IMR-90 (cell line): ENCODE data around the gene NPAS3. TPM values are rescaled to one million over a fixed set of nuclear protein-coding genes. Genes with fewer than 3 reads are reported as not detected.

Experiments used
- ATAC-seq: fragments of 200-7000 bp; cut with Tn5 transposase; 2 replicates; pipeline ENCODE4 v1.9.1; 2020; ENCODE audit warnings: low read depth, mild to moderate bottlenecking, moderate library complexity
- BruUV-seq: library from RNA; stranded (reverse); fragments of 400-500 nt; replicated peaks from 2 replicates; lab custom pipeline; 2021; lab: Mats Ljungman, UMichigan
- CTCF ChIA-PET: fragments of 300-600 bp; formaldehyde crosslinking; extraction: SDS; loops from one replicate; lab custom pipeline; 2021; ENCODE audit warnings: antibody characterized with exemption; lab: Yijun Ruan, JAX
- POLR2A ChIA-PET: fragments of 300-600 bp; sonication (Branson Sonifier 250); formaldehyde crosslinking; loops from one replicate; lab custom pipeline; 2022; ENCODE audit warnings: antibody characterized with exemption; ENCODE audit not compliant: unreplicated experiment; lab: Charles Lee
- DNase-seq: peaks from one replicate; pipeline ENCODE4 v3.0.0; 2013
- H2AFZ ChIP-seq: replicated peaks from 2 replicates; pipeline ENCODE3; 2013; ENCODE audit warnings: low read length, mild to moderate bottlenecking; ENCODE audit not compliant: poor library complexity
- H2AK5ac ChIP-seq: 2 replicates; pipeline ENCODE4 v1.6.1; 2013; ENCODE audit warnings: low read depth, low read length, inconsistent platforms
- H2AK9ac ChIP-seq: replicated peaks from 2 replicates; pipeline ENCODE3; 2013; ENCODE audit warnings: mild to moderate bottlenecking, low read depth, low read length, moderate library complexity; ENCODE audit not compliant: poor library complexity
- H2BK120ac ChIP-seq: 2 replicates; pipeline ENCODE4 v1.6.1; 2013; ENCODE audit warnings: low read depth, low read length, inconsistent platforms
- H2BK15ac ChIP-seq: 3 replicates; pipeline ENCODE4 v1.6.1; 2013; ENCODE audit warnings: low read depth, low read length, inconsistent platforms
- H2BK20ac ChIP-seq: 2 replicates; pipeline ENCODE4 v1.6.1; 2013; ENCODE audit warnings: low read depth, mild to moderate bottlenecking, inconsistent platforms, low read length, moderate library complexity
- H2BK5ac ChIP-seq: 2 replicates; pipeline ENCODE4 v1.6.1; 2013; ENCODE audit warnings: mild to moderate bottlenecking, low read depth, low read length, inconsistent platforms; ENCODE audit not compliant: poor library complexity, severe bottlenecking
- H3K14ac ChIP-seq: replicated peaks from 2 replicates; pipeline ENCODE4 v1.6.1; 2013; ENCODE audit warnings: low read depth, low read length, inconsistent platforms
- H3K18ac ChIP-seq: 2 replicates; pipeline ENCODE4 v1.6.1; 2013; ENCODE audit warnings: low read depth, low read length, control low read depth
- H3K23ac ChIP-seq: 2 replicates; pipeline ENCODE4 v1.6.1; 2013; ENCODE audit warnings: low read depth, low read length, inconsistent platforms
- H3K27ac ChIP-seq: 2 replicates; pipeline ENCODE4 v1.5.1; 2013; ENCODE audit warnings: mild to moderate bottlenecking, control low read depth, low read length; ENCODE audit not compliant: insufficient read depth
- H3K27me3 ChIP-seq: 2 replicates; pipeline ENCODE4 v1.6.1; 2013; ENCODE audit warnings: low read length; ENCODE audit not compliant: control insufficient read depth, insufficient read depth
- H3K36me3 ChIP-seq: 2 replicates; pipeline ENCODE4 v1.6.1; 2013; ENCODE audit warnings: low read length, mixed read lengths; ENCODE audit not compliant: control insufficient read depth, insufficient read depth
- H3K4ac ChIP-seq: 2 replicates; pipeline ENCODE4 v1.6.1; 2013; ENCODE audit warnings: low read depth, low read length, inconsistent platforms
- H3K4me1 ChIP-seq: 2 replicates; pipeline ENCODE4 v1.6.1; 2013; ENCODE audit warnings: low read length, mixed read lengths; ENCODE audit not compliant: control insufficient read depth, insufficient read depth
- H3K4me2 ChIP-seq: 2 replicates; pipeline ENCODE4 v1.6.1; 2013; ENCODE audit warnings: low read depth, mild to moderate bottlenecking, control low read depth, low read length, moderate library complexity
- H3K4me3 ChIP-seq: 2 replicates; pipeline ENCODE4 v1.5.1; 2013; ENCODE audit warnings: low read depth, mild to moderate bottlenecking, control low read depth, low read length, moderate library complexity; ENCODE audit not compliant: insufficient read depth
- H3K56ac ChIP-seq: 2 replicates; pipeline ENCODE4 v1.6.1; 2013; ENCODE audit warnings: low read length, inconsistent platforms; ENCODE audit not compliant: insufficient read depth; ENCODE audit errors: extremely low read depth
- H3K79me1 ChIP-seq, 2 experiments: 2 replicates each; pipeline ENCODE4 v1.6.1; 2013; ENCODE audit warnings: low read length in 2 of 2, inconsistent platforms in 1 of 2, low read depth in 1 of 2
- H3K9ac ChIP-seq: 2 replicates; pipeline ENCODE4 v1.6.1; 2013; ENCODE audit warnings: low read depth, low read length, control low read depth
- H3K9me1 ChIP-seq: 2 replicates; pipeline ENCODE4 v1.6.1; 2013; ENCODE audit warnings: low read length, inconsistent platforms; ENCODE audit not compliant: insufficient read depth
- H3K9me3 ChIP-seq: 2 replicates; pipeline ENCODE4 v1.6.1; 2013; ENCODE audit warnings: low read length; ENCODE audit not compliant: control insufficient read depth, insufficient read depth
- H4K20me1 ChIP-seq: 2 replicates; pipeline ENCODE4 v1.6.1; 2013; ENCODE audit warnings: low read length, inconsistent platforms; ENCODE audit not compliant: insufficient read depth
- H4K5ac ChIP-seq: 2 replicates; pipeline ENCODE4 v1.6.1; 2013; ENCODE audit warnings: mild to moderate bottlenecking, low read depth, low read length, control low read depth
- H4K8ac ChIP-seq, 2 experiments: 2 replicates each; pipeline ENCODE4 v1.6.1; 2013; ENCODE audit warnings: low read depth in 2 of 2, low read length in 2 of 2, control low read depth in 1 of 2, inconsistent platforms in 1 of 2
- H4K91ac ChIP-seq: 2 replicates; pipeline ENCODE4 v1.6.1; 2013; ENCODE audit warnings: low read depth, low read length, inconsistent platforms; ENCODE audit not compliant: insufficient read depth
- CEBPB ChIP-seq: IDR thresholded peaks from 2 replicates; pipeline ENCODE4 v1.6.1; 2012; ENCODE audit warnings: low read depth, low read length, improper control_type of control experiment
- MAFK ChIP-seq: IDR thresholded peaks from 2 replicates; pipeline ENCODE4 v1.6.1; 2012; ENCODE audit warnings: low read depth, low read length, improper control_type of control experiment
- MAZ ChIP-seq: IDR thresholded peaks from 2 replicates; pipeline ENCODE4 v1.6.1; 2012; ENCODE audit warnings: low read depth, mild to moderate bottlenecking, low read length, improper control_type of control experiment, moderate library complexity, borderline replicate concordance
- MXI1 ChIP-seq: IDR thresholded peaks from 2 replicates; pipeline ENCODE4 v1.6.1; 2012; ENCODE audit warnings: low read depth, mild to moderate bottlenecking, low read length, moderate library complexity, borderline replicate concordance
- RAD21 ChIP-seq: IDR thresholded peaks from 2 replicates; pipeline ENCODE4 v1.6.1; 2012; ENCODE audit warnings: low read length, improper control_type of control experiment
- RCOR1 ChIP-seq: IDR thresholded peaks from 2 replicates; pipeline ENCODE4 v1.6.1; 2012; ENCODE audit warnings: mild to moderate bottlenecking, low read length, improper control_type of control experiment; ENCODE audit not compliant: insufficient replicate concordance
- SMC3 ChIP-seq: fragments of 150-350 bp; IDR thresholded peaks from 2 replicates; pipeline ENCODE4 v1.6.1; 2016; ENCODE audit warnings: low read depth, mild to moderate bottlenecking, antibody characterized with exemption, low read length, moderate library complexity
- WGBS, 2 experiments: methylation state at CpG; one replicate each; pipeline versions ENCODE4 v1.1.5 to v1.1.7; 2013; ENCODE audit warnings: missing lambda C conversion rate in 2 of 2; ENCODE audit not compliant: insufficient read length in 1 of 2; ENCODE audit errors: extremely low coverage in 2 of 2; 5-methylcytosine and 5-hydroxymethylcytosine counted together
- dilution Hi-C: fragments of 300-500 bp; cut with HindIII; formaldehyde crosslinking; loops from one replicate; pipeline ENCODE4 v1.14.3; 2018; ENCODE audit warnings: low sequenced_read_pairs; ENCODE audit not compliant: unreplicated experiment
- in situ Hi-C: fragments of 300-500 bp; cut with MboI; formaldehyde crosslinking; loops from 3 replicates; pipeline ENCODE4 v1.14.3; 2019; ENCODE audit warnings: low sequenced_read_pairs, inconsistent platforms, mixed read lengths
- intact Hi-C: fragments of 100-400 bp; cut with micrococcal nuclease; formaldehyde crosslinking; loops from 2 replicates; pipeline ENCODE4 v1.10.0; 2022
- polyA plus RNA-seq, 3 experiments: library from polyadenylated mRNA; depleted of rRNA; stranded (reverse); fragments of >200 nt; gene quantifications; 2 replicates each; pipeline ENCODE4 v1.2.3, GENCODE V29; 2012; ENCODE audit warnings: low replicate concordance in 1 of 3
- total RNA-seq: library from RNA; depleted of rRNA; stranded (reverse); fragments of >200 nt; gene quantifications from 2 replicates; pipeline ENCODE4 v1.2.3, GENCODE V29; 2012
- TF ChIP-seq, protein P1 (sequence below): fragments of 150-350 bp; IDR thresholded peaks from 2 replicates; pipeline ENCODE4 v1.6.1; 2016; ENCODE audit warnings: low read depth, mild to moderate bottlenecking, low read length, moderate library complexity, borderline replicate concordance
- TF ChIP-seq, protein P2 (sequence below): fragments of 150-350 bp; IDR thresholded peaks from 2 replicates; pipeline ENCODE4 v1.6.1; 2017; ENCODE audit warnings: mild to moderate bottlenecking, antibody characterized with exemption, low read length, low read depth

The NPAS3 gene
- total and polyA plus RNA-seq, 2 of the 4 experiments (the other 2 are of a cell fraction), result not detected

DNA sequence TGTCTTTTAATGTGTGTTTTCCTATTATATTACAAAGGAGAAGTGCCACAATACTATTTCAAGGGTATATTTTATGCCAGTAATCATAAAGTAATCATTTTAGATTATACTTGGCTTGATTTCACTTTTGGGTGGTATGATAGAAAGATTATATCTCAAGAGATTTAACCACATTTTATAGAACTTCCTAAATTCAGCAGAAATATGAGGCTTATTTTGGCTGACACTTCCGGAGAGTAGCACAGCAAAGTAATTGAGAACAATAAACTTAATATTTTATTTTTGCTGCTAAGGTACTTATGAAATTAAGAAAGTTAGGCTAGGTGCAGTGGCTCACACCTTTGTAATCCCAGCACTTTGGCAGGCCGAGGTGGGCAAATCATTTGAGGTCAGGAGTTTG, 319.1 kb downstream of the NPAS3 start:
- no peak overlapping the region for H4K91ac ChIP-seq
- no peak overlapping the region for H2BK5ac ChIP-seq
- intact Hi-C loops, result no loop called here
- H4K8ac ChIP-seq, result no peak overlapping the region
- no peak overlapping the region for H3K56ac ChIP-seq
- H3K18ac ChIP-seq, result no peak overlapping the region
- no peak for TF ChIP-seq SMC3
- TF ChIP-seq MAFK, result no peak
- no peak for TF ChIP-seq RAD21
- no peak for TF ChIP-seq RCOR1
- TF ChIP-seq, protein P1, sequence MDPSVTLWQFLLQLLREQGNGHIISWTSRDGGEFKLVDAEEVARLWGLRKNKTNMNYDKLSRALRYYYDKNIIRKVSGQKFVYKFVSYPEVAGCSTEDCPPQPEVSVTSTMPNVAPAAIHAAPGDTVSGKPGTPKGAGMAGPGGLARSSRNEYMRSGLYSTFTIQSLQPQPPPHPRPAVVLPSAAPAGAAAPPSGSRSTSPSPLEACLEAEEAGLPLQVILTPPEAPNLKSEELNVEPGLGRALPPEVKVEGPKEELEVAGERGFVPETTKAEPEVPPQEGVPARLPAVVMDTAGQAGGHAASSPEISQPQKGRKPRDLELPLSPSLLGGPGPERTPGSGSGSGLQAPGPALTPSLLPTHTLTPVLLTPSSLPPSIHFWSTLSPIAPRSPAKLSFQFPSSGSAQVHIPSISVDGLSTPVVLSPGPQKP, result no peak
- TF ChIP-seq, protein P2, sequence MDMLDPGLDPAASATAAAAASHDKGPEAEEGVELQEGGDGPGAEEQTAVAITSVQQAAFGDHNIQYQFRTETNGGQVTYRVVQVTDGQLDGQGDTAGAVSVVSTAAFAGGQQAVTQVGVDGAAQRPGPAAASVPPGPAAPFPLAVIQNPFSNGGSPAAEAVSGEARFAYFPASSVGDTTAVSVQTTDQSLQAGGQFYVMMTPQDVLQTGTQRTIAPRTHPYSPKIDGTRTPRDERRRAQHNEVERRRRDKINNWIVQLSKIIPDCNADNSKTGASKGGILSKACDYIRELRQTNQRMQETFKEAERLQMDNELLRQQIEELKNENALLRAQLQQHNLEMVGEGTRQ, result no peak
- no peak for TF ChIP-seq MAZ
- no peak for TF ChIP-seq MXI1
- TF ChIP-seq CEBPB, result no peak
- in situ Hi-C loops, result no loop called here
- H4K20me1 ChIP-seq, result no peaks in the 10 kb centered on the region
- H2AK9ac ChIP-seq, result no peak overlapping the region
- no peak overlapping the region for H3K23ac ChIP-seq
- H3K27ac ChIP-seq, result no peak overlapping the region
- no CpG with 5 or more reads among the region's 2 CpGs for WGBS, 2 experiments
- no peak overlapping the region for H3K4ac ChIP-seq
- H3K4me1 ChIP-seq, result no peaks in the 10 kb centered on the region
- no TSS peak for BruUV-seq
- H2BK120ac ChIP-seq, result no peak overlapping the region
- H3K9ac ChIP-seq, result no peak overlapping the region
- ChIA-PET CTCF (no interaction called here), POLR2A (no interaction called here)
- H2BK20ac ChIP-seq, result no peak overlapping the region
- no peak overlapping the region for H2AFZ ChIP-seq
- DNase-seq (no peak), ATAC-seq (no peak)
- H2AK5ac ChIP-seq, result no peak overlapping the region
- dilution Hi-C loops, result no loop called here
- no peak overlapping the region for H3K14ac ChIP-seq
- H3K4me2 ChIP-seq, result no peak overlapping the region
- no peaks in the 10 kb centered on the region for H3K9me3 ChIP-seq
- H3K27me3 ChIP-seq, result no peaks in the 10 kb centered on the region
- no peaks in the 10 kb centered on the region for H3K79me1 ChIP-seq
- H3K36me3 ChIP-seq, result no peaks in the 10 kb centered on the region
- no peak overlapping the region for H2BK15ac ChIP-seq
- no peaks in the 10 kb centered on the region for H3K9me1 ChIP-seq
- no peak overlapping the region for H4K5ac ChIP-seq
- no peak overlapping the region for H3K4me3 ChIP-seq
